HG02981 (cell line): Measurements from ENCODE around the gene ACOT2.
"Not testable (repeated sequence)": the region's sequence is repeated elsewhere in the genome, so short reads cannot be mapped to it uniquely, and the experiment has no call there.

Experiments
- ATAC-seq: cut with Tn5 transposase; IDR thresholded peaks from one replicate; pipeline ENCODE4 v1.9.1; 2021; ENCODE audit warnings: mild to moderate bottlenecking, moderate library complexity; ENCODE audit not compliant: unreplicated experiment

Gene ACOT2

DNA sequence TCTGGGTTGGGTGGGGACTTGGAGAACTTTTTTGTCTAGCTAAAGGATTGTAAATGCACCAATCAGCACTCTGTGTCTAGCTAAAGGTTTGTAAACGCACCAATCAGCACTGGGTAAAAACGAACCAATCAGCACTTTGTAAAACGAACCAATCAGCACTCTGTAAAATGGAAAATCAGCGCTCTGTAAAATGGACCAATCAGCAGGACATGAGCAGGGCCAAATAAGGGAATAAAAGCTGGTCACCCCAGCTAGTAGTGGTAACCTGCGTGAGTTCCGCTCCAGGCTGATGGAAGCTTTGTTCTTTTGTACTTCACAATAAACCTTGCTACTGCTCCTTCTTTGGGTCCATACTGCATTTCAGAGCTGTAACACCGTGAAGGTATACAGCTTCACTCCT lies 1.7 kb upstream of the ACOT2 start:
- ATAC-seq = no peak

DNA sequence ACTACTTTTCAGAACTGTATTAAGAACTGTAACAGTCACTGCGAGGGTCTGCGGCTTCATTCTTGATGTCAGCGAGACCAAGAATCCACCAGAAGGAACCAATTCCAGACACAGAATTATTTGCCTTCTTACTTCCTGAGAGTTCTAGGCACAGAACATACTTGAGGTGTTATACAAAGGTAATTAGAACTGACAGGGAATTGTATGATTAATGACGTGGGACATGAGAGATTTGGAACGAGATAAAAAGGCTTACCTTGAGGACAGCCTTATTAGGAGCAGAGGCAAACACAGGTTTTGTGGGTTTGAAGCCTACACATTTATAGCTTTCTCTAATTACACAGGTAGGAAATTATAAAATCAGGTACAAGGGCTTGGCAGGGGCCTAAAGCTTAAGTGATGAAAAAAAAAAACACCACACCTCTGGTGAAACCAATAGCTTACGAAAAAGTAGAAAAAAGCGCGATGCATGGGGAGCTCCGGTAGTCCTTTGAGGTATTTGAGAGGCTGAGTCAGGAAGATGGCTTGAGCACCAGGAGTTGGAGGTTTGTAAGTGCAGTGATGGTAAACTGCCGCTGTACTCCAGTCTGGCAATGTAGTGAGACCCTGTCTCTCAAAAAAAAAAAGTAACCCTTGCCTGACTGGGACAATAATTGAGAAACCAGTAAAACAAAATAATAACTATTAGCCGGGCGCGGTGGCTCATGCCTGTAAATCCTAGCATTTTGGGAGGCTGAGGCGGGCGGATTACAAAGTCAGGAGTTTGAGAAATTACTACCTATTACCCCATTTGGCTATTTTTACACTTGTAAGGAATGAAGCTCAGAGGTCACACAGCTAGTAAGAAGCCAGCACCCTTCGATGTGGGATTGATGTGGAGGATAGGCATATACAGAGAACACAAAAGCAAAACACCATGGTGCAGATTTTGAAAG lies 795 bp upstream of the ACOT2 start:
- no peak for ATAC-seq

DNA sequence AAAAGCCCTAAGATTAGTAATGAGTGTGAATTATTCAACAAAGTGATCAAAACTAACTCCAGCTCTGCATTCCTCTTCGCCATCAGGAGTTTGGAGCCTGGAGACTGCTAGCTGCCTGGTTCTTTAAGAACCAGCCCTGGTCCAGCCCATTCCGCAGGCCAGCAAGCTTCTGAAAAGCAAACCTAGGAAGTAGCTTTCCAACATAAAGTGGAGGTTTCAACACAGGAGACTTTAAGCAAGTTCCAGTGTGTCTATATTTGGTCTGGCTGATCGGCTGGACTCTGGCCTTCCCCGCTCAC lies 178 bp upstream of the ACOT2 start:
- not testable (repeated sequence) for ATAC-seq

DNA sequence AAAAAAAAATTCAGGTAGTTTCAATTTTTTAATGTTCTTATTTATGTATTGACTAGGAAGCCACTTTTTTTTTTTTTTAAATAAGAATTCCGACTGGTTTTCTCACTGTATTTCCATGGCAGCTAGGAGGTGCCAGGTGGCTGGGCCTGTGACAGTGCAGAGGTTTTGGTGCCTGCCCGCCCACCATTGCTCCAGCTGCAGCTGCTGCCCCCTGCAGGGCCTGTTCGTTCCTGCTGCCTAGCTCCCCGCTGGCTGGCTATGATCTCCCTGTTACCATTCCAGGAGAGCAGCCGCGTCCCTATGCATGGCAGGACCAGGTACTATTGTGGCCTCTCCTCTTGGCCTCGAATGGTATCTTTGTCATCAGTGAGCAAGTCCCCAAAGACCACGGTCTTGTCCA lies 1.9 kb downstream of the ACOT2 start:
- ATAC-seq = peak; percentile 48

DNA sequence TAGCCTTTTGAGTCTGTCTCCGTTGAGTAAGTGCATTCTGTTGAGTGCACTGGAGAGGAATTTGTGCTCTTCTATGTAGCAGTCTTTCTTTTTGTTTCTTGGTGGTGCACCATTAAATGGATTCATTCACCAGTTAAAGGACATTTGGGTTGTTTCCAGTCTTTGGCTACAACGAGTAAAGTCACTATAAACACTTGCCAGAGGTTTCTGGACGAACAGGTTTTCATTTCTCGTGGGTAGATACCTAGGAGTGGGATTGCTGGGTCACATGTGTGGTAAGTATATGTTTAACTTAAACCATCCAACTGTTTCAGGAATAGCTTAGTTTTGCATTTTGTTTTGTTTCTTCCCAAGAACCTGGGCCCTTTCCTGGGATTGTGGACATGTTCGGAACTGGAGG lies 4.0 kb downstream of the ACOT2 start:
- not testable (repeated sequence) for ATAC-seq

DNA sequence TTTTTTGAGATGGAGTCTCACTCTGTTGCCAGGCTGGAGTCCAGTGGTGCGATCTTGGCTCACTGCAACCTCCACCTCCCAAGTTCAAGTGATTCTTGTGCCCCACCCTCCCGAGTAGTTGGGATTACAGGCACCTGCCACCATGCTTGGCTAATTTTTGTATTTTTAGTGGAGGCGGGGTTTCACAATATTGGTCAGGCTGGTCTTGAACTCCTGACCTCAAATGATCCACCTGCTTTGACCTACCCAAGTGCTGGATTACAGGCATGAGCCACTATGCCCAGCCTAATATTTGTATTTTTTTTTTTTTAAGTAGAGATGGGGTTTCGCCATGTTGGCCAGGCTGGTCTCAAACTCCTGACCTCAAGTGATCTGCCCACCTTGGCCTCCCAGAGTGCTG lies 4.7 kb downstream of the ACOT2 start:
- not testable (repeated sequence) for ATAC-seq

DNA sequence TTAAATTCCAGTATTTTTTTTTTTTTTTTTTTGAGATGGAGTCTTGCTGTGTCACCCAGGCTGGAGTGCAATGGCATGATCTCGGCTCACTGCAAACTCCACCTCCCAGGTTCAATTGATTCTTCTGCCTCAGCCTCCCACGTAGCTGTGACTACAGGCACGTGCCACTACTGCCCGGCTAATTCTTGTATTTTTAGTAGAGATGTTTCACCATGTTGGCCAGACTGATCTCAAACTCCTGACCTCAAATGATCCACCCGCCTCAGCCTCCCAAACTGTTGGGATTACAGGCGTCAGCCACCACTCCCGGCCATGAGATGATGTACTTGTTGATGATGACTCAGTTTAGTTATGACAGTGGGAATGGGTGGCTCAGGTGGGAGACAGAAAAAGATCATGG lies 5.2 kb downstream of the ACOT2 start:
- not testable (repeated sequence) for ATAC-seq

DNA sequence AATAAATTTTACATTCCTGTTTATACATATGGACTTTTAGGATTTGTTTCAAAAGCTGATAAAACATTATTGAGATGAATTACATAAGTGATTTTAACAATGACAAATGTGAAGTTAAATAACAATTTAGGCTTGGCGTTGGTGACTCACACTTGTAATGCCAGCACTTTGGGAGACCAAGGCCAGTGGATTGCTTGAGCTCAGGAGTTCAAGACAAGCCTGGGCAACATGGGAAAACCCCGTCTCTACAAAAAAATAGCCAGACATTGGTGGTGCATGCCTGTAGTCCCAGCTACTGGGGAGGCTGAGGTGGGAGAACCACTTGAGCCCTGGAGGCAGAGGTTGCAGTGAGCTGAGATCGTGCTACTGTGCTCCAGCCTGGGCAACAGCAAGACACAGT lies 7.4 kb downstream of the ACOT2 start:
- ATAC-seq = no peak

DNA sequence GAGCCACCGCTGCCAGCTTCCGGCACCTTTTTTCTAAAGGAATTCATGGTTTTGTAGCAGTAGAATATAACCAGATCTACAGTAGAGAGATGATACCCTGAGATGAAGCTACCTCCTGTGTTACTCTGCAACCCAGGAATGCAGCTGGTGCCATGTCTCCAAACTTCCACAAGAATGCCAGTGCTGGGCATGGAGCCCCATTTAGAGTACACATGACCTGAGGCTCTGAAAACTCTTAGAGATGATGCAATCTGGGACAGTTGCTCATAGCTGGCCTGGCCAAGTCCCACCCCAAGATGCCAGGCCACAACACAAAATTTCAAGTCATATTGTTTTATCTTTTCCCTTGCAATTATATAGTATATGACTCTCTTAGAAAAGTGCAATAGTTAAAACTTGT lies 8.2 kb downstream of the ACOT2 start:
- ATAC-seq = not testable (repeated sequence)

DNA sequence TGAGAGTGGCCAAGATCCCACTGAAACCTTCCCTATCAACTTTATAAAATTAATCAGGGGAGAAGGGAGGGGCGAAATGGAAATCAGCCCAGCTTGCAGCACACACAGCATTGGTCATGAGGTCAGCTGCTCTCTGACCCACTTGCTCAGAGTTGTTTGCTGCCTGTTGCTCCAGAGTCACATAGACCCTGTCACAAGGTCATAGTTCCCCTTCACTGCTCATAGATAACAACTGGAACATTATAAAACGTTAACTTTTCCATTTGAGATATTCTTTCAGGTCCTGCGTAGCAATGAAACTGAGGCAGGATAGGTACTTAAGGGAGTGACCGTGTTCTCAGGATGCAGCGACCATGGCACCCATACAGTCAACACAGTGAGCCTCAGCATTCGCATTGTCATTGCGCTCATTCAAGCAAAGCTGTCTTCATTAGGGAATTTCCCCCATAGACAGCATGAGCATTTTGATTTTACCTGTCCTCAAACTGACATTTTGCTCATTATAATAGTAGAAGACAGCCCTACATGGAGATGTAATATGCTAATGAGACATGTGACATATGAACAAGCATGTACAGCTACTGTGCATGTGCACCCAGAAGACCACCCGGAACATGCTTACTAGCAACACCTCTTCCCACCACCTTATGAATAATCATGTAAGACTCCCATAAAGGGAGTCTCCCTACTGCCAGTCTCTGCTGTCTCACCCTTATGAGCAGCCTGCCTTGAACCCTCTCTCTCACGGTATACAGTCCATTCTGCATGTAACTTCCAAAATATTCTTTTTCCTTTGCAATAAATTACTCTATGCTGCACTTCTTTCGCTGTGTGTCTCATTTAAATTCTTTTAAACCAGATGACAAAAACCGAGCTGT lies 13.3 kb downstream of the ACOT2 start:
- ATAC-seq = not testable (repeated sequence)

DNA sequence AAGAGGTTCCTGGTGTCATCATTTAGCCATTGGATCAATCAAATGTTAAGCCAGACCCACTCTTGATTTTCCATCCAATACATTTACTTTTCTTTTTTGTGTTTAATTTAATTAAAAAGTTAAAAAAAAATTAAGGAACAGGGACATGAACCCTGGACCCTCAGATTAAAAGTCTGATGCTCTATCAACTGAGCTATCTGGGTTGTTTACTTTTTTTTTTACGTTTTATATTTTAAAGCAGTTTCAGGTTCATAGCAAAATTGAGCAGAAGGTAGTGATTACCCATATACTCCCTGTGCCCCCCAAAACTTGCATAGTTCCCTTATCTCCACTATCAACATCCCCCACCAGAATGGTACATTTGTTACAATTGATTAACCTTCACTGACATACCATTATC lies 19.7 kb downstream of the ACOT2 start:
- ATAC-seq = no peak

DNA sequence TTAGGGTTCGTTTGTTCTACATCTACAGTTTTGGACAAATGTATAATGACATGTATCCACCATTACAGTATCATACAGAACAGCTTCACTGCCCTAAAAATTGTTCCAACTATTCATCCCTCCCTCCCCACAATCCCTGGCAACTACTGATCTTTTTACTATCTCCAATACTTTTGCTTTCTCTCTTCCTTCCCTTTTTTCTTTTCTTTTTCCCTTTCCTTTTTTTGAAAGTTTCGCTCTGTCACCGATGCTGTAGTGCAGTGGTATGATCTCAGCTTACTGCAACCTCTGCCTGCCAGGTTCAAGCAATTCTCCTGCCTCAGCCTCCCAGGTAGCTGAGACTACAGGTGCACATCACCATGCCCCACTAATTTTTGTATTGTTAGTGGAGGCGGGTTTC lies 20.1 kb downstream of the ACOT2 start:
- ATAC-seq = no peak

DNA sequence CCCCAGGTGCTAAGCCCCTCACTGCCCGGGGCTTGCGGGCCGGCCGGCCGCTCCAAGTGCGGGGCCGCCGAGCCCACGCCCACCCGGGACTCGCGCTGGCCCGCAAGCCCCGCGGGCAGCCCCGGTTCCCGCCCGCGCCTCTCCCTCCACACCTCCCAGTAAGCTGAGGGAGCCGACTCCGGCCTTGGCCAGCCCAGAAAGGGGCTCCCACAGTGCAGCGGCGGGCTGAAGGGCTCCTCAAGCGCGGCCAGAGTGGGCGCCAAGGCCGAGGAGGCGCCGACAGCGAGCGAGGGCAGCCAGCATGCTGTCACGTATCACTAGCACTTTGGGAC lies 21.6 kb downstream of the ACOT2 start:
- not testable (repeated sequence) for ATAC-seq

DNA sequence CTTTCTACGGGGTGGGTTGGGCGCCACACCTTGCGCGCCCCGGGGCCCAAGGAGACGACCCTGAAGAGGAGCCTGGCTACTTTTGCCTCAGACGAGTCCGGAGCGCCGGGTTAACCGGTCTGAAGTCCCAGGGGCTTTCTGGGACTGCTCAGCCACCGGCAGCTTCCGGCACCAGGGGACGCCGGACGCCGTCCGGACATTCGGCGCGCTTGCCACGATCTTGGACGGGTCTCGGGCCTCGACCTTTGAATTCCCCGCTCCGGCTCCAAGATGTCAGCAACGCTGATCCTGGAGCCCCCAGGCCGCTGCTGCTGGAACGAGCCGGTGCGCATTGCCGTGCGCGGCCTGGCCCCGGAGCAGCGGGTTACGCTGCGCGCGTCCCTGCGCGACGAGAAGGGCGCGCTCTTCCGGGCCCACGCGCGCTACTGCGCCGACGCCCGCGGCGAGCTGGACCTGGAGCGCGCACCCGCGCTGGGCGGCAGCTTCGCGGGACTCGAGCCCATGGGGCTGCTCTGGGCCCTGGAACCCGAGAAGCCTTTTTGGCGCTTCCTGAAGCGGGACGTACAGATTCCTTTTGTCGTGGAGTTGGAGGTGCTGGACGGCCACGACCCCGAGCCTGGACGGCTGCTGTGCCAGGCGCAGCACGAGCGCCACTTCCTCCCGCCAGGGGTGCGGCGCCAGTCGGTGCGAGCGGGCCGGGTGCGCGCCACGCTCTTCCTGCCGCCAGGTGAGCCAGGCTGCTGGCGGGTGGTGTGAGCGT lies 22.9 kb downstream of the ACOT2 start, which contains the start of gene ACOT4:
ACOT4 (plus strand) TSS at position 184 of the 760 bp plus-strand sequence; CDS start at position 271, 87 bp downstream.
- ATAC-seq = no peak

DNA sequence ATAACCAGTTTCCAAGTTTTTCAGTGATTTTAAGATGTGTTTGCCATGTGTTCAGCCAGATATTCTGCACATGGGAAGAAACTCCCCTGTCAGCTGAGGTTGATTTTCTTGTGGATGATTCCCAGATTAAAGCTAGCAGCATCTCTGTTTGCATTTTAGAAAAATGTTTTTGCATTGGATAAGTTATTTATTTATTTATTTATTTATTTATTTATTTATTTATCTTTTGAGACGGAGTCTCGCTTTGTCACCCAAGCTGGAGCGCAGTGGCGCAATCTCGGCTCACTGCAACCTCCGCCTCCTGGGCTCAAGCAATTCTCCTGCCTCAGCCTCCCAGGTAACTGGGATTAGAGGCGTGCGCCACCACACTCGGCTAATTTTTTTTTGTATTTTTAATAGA lies 25.5 kb downstream of the ACOT2 start:
- no peak for ATAC-seq

DNA sequence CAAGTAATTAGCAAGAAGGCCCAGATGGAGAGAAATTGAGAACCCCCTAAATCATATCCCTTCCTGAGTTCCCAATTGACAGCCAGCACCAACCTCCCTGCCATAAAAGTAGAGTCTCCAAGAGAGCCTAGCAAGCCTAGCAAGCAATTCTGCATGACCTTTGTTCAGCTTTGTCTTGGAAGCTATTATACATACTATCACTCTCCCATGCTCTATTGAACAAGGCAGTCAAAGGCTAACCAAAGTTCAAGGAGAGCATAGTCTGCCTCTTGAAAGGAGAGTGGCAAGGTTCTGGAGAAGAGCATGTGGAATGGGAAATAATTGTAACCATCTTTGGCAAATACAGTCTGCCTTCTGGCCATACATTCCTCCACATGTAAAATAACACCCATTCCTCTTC lies 30.5 kb downstream of the ACOT2 start:
- ATAC-seq = no peak

DNA sequence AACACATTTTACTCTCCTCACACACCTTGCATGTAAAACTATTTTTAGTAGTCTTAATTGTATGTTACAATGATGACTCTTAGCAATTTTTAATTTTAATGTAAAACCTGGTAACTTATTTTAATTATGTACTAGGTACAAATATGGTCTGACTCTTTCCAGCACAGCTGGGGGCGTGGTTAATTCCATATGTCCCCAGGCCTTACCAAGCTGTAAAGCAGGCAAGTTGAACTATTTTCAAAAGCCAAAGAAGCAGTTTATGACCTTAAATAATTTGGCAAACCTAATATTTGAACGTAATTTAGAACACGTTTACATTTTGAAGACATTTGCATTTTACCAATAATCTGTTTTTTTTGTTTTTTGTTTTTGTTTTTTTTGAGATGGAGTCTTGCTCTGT lies 34.0 kb downstream of the ACOT2 start:
- ATAC-seq = no peak

DNA sequence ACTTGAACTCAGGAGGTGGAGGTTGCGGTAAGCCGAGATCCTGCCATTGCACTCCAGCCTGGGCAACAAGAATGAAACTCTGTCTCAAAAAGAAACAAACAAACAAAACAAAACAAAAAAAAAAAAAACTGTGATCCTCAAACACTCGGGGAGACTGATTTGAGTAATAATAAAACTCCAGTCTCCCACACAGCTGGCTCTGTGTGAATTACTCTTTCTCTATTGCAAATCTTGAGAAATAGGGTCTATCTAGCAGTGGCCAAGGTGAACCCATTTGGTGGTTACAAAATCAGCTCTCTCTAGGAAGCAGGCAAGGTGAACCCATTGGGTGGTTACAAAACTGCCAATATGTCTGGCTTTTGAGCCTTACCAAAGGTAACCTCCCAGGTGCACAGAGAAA lies 37.3 kb downstream of the ACOT2 start:
- ATAC-seq = no peak

DNA sequence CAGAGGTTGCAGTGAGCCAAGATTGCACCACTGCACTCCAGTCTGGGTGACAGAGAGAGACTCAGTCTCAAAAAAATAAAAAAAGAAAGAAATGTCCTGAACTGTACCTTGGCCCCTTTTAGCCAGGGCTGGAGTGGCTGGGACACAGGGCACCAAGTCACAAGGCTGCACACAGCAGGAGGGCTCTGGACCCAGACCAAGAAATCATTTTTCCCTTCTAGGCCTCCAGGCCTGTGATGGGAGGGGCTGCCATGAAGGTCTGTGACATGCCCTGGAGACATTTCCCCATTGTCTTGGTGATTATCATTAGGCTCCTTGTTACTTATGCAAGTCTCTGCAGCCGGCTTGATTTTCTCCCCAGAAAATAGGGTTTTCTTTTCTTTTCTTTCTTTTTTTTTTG lies 38.2 kb downstream of the ACOT2 start:
- no peak for ATAC-seq

DNA sequence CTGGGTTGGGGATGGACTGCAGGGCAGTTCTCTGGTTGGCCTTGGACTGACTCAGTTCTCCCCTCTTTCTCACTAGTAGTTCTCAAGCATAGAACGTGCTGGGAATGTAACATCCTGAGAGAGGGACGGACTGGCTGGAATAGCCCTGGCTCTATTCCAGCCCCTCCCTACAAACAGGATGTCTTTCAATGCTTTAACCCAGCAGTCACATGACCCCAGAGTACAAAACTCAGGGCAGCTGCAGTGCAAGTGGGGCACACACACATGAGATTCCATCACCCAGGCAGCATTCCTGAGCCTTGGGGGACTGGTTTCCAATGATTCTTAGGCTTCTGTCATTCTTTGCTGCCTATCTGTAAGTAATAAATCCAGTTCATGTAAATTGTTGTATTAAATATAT lies 41.7 kb downstream of the ACOT2 start:
- ATAC-seq = no peak

DNA sequence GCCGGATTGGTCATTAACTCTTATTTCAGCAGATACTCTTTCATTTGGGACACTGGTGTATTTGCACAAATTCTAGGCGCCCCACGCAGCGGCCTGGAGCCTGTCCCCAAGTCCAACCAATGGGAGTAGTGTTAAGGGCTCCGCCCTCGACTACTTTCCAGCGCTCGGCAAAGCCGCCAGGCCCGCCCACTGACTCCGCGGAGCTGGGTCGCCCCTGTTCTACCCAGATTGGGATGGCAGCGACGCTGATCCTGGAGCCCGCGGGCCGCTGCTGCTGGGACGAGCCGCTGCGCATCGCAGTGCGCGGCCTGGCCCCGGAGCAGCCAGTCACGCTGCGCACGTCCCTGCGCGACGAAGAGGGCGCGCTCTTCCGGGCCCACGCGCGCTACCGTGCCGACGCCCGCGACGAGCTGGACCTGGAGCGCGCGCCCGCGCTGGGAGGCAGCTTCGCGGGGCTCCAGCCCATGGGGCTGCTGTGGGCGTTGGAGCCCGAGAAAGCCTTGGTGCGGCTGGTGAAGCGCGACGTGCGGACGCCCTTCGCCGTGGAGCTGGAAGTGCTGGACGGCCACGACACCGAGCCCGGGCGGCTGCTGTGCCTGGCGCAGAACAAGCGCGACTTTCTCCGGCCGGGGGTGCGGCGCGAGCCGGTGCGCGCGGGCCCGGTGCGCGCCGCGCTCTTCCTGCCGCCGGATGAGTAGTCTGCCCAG lies 43.5 kb downstream of the ACOT2 start, which contains the start of gene ACOT6:
ACOT6 (plus strand) TSS at position 179 of the 707 bp plus-strand sequence; CDS start at position 234, 55 bp downstream.
- peak; percentile 60 for ATAC-seq
